ENCODE data around the gene GHRHR. TPM values are rescaled to one million over a fixed set of nuclear protein-coding genes. Genes with fewer than 3 reads are reported as not detected.
A peak's percentile ranks its signal among the peaks of the same experiment; 100 is the strongest.

The GHRHR gene
- total and polyA plus RNA-seq, 9 of the 15 experiments (the other 6 are each of a cell fraction or from before 2014, with no cell fraction given), result not detected

DNA sequence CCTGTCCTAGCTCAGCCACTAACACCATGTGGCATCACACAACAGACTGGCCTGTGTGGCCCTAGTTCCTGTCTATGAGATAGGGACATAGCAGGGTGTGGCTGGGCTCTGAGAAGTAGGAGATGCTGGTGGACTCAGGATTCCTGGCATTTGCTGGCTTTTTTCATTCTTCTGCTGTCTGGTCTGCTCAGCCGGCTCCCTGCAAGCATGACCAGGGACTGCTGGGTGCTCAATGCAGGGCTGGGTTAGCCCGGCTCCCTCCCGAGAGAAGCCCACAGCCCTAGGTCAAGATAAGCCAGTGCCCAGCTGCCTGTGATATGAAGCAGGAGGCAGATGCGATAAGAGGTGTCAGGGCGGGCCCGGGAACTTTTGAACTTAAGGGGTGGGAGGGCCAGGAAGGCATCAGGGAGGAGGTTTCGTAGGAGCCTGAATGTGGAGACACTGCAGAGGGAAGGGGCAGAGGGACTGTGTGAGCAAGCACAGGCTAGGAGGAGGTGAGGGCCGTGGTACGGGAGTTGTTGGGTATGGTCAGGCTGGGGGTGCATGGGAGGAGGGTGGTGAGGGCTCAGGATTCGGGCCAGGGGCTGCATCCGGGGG is 48.6 kb upstream of the GHRHR start (continued):
- TF ChIP-seq, protein P1, sequence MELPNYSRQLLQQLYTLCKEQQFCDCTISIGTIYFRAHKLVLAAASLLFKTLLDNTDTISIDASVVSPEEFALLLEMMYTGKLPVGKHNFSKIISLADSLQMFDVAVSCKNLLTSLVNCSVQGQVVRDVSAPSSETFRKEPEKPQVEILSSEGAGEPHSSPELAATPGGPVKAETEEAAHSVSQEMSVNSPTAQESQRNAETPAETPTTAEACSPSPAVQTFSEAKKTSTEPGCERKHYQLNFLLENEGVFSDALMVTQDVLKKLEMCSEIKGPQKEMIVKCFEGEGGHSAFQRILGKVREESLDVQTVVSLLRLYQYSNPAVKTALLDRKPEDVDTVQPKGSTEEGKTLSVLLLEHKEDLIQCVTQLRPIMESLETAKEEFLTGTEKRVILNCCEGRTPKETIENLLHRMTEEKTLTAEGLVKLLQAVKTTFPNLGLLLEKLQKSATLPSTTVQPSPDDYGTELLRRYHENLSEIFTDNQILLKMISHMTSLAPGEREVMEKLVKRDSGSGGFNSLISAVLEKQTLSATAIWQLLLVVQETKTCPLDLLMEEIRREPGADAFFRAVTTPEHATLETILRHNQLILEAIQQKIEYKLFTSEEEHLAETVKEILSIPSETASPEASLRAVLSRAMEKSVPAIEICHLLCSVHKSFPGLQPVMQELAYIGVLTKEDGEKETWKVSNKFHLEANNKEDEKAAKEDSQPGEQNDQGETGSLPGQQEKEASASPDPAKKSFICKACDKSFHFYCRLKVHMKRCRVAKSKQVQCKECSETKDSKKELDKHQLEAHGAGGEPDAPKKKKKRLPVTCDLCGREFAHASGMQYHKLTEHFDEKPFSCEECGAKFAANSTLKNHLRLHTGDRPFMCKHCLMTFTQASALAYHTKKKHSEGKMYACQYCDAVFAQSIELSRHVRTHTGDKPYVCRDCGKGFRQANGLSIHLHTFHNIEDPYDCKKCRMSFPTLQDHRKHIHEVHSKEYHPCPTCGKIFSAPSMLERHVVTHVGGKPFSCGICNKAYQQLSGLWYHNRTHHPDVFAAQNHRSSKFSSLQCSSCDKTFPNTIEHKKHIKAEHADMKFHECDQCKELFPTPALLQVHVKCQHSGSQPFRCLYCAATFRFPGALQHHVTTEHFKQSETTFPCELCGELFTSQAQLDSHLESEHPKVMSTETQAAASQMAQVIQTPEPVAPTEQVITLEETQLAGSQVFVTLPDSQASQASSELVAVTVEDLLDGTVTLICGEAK (IDR thresholded peaks at IDR 0.05), result peak; percentile 46; the same call in 1 of the 2 replicates
- TF ChIP-seq, protein P1 (CRISPR knock-in tag; IDR thresholded peaks at IDR 0.05), result no peak
- TF ChIP-seq GTF2A2 (tag; IDR thresholded peaks at IDR 0.05) (no peak), TAF9B (IDR thresholded peaks at IDR 0.05; ENCODE audit: partially characterized antibody) (no peak), XRCC3 (IDR thresholded peaks at IDR 0.05) (no peak), PTBP1 (IDR thresholded peaks at IDR 0.05; ENCODE audit: low read depth, low read length) (no peak), MYBL2 (IDR thresholded peaks at IDR 0.05; ENCODE audit: low read depth) (no peak), MYBL2 (CRISPR knock-in tag; IDR thresholded peaks at IDR 0.05; ENCODE audit: borderline replicate concordance) (no peak), SMAD1 (IDR thresholded peaks at IDR 0.05; ENCODE audit: low read depth, low read length, partially characterized antibody) (peak; percentile 51)
- TF ChIP-seq, protein P2, sequence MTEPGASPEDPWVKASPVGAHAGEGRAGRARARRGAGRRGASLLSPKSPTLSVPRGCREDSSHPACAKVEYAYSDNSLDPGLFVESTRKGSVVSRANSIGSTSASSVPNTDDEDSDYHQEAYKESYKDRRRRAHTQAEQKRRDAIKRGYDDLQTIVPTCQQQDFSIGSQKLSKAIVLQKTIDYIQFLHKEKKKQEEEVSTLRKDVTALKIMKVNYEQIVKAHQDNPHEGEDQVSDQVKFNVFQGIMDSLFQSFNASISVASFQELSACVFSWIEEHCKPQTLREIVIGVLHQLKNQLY (CRISPR knock-in tag; conservative IDR thresholded peaks at IDR 0.05), result no peak
- TF ChIP-seq, protein P3, sequence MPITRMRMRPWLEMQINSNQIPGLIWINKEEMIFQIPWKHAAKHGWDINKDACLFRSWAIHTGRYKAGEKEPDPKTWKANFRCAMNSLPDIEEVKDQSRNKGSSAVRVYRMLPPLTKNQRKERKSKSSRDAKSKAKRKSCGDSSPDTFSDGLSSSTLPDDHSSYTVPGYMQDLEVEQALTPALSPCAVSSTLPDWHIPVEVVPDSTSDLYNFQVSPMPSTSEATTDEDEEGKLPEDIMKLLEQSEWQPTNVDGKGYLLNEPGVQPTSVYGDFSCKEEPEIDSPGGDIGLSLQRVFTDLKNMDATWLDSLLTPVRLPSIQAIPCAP (CRISPR knock-in tag; IDR thresholded peaks at IDR 0.05; ENCODE audit: borderline replicate concordance), result no peak
- TF ChIP-seq, protein P4, sequence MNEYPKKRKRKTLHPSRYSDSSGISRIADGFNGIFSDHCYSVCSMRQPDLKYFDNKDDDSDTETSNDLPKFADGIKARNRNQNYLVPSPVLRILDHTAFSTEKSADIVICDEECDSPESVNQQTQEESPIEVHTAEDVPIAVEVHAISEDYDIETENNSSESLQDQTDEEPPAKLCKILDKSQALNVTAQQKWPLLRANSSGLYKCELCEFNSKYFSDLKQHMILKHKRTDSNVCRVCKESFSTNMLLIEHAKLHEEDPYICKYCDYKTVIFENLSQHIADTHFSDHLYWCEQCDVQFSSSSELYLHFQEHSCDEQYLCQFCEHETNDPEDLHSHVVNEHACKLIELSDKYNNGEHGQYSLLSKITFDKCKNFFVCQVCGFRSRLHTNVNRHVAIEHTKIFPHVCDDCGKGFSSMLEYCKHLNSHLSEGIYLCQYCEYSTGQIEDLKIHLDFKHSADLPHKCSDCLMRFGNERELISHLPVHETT (CRISPR knock-in tag; conservative IDR thresholded peaks at IDR 0.05 in 1 of 2, IDR thresholded peaks at IDR 0.05 in 1 of 2), result peak in 1 of 2 experiments; percentile 89; a peak in 2 of 4 replicates
- TF ChIP-seq, protein P5, sequence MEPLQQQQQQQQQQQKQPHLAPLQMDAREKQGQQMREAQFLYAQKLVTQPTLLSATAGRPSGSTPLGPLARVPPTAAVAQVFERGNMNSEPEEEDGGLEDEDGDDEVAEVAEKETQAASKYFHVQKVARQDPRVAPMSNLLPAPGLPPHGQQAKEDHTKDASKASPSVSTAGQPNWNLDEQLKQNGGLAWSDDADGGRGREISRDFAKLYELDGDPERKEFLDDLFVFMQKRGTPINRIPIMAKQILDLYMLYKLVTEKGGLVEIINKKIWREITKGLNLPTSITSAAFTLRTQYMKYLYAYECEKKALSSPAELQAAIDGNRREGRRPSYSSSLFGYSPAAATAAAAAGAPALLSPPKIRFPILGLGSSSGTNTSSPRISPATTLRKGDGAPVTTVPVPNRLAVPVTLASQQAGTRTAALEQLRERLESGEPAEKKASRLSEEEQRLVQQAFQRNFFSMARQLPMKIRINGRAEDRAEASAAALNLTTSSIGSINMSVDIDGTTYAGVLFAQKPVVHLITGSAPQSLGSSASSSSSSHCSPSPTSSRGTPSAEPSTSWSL (CRISPR knock-in tag; IDR thresholded peaks at IDR 0.05; ENCODE audit: borderline replicate concordance), result no peak

Data from K562 (cell line).